22Rv1 (cell line): ENCODE data around the gene COL5A2.

Experiments
- ZFX ChIP-seq: fragments of 450-650 bp; IDR thresholded peaks from 2 replicates; pipeline ENCODE4 v1.6.1; 2017; ENCODE audit warnings: antibody characterized with exemption, borderline replicate concordance
- TF ChIP-seq, protein P1 (sequence below): fragments of 450-650 bp; IDR thresholded peaks from 2 replicates; pipeline ENCODE4 v1.5.1; 2017; ENCODE audit warnings: mild to moderate bottlenecking

GRCh38 chr2:189210250-189211087 lies 30.9 kb upstream of the COL5A2 start:
- TF ChIP-seq, protein P1, sequence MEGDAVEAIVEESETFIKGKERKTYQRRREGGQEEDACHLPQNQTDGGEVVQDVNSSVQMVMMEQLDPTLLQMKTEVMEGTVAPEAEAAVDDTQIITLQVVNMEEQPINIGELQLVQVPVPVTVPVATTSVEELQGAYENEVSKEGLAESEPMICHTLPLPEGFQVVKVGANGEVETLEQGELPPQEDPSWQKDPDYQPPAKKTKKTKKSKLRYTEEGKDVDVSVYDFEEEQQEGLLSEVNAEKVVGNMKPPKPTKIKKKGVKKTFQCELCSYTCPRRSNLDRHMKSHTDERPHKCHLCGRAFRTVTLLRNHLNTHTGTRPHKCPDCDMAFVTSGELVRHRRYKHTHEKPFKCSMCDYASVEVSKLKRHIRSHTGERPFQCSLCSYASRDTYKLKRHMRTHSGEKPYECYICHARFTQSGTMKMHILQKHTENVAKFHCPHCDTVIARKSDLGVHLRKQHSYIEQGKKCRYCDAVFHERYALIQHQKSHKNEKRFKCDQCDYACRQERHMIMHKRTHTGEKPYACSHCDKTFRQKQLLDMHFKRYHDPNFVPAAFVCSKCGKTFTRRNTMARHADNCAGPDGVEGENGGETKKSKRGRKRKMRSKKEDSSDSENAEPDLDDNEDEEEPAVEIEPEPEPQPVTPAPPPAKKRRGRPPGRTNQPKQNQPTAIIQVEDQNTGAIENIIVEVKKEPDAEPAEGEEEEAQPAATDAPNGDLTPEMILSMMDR = no peak
- no peak for TF ChIP-seq ZFX
